Measurements from ENCODE around the gene C20orf144. TPM values are rescaled to one million over a fixed set of nuclear protein-coding genes. Genes with fewer than 3 reads are reported as not detected.
"Not testable (repeated sequence)": the region's sequence is repeated elsewhere in the genome, so short reads cannot be mapped to it uniquely, and the experiment has no call there.

C20orf144 gene
- polyA plus RNA-seq, 2 donors, result 0.02 to 0.04 TPM

- not testable (repeated sequence) for H3K9me3 ChIP-seq (ENCODE audit: control insufficient read depth in 2 of 2, insufficient read depth in 1 of 2, low read depth in 1 of 2, low read length in 1 of 2); H3K27me3 ChIP-seq (ENCODE audit: control insufficient read depth in 1 of 2, insufficient read depth in 2 of 2, low read length in 2 of 2); H3K4me3 ChIP-seq (ENCODE audit: low read depth in 1 of 2, low read length in 2 of 2); H3K4me1 ChIP-seq (ENCODE audit: control insufficient read depth in 2 of 2, insufficient read depth in 2 of 2, low read length in 1 of 2); H3K27ac ChIP-seq (ENCODE audit: low read depth in 2 of 2, low read length in 1 of 2)
- 86 to 88% methylated on average over 4 of the region's 4 CpGs for WGBS, 2 donors
- peaks cover 8 to 19% of the 10 kb centered on the region in 2 donors for H3K36me3 ChIP-seq (ENCODE audit: control insufficient read depth in 2 of 2, insufficient read depth in 2 of 2, low read length in 1 of 2)
These were observed 30.2 kb upstream of the C20orf144 start for GRCh38 chr20:33631910-33632309.

DNA sequence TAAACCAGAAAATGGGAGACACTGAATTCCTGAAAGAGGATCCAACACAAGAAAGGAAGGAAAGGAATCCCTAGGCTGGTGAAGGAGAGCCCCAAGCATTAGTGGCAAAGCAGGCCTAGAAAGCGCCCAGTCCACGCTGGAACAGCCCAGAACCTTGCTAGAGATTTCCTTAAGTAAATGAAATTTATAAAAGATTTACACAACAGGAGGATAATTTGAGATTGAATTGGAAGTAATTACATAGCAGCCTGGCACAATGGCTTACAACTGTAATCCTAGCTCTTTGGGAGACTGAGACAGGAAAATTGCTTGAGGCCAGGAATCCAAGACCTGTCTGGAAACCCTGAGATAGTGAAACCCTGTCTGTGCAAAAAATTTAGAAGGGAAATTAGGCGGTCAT is 26.8 kb upstream of the C20orf144 start:
- 96 to 99% methylated on average over 3 of the region's 3 CpGs for WGBS, 2 donors
- no peak overlapping the region for H3K27ac ChIP-seq (ENCODE audit: low read depth in 2 of 2, low read length in 1 of 2)
- H3K4me1 ChIP-seq (ENCODE audit: control insufficient read depth in 2 of 2, insufficient read depth in 2 of 2, low read length in 1 of 2), result no peaks in the 10 kb centered on the region
- no peaks in the 10 kb centered on the region for H3K9me3 ChIP-seq (ENCODE audit: control insufficient read depth in 2 of 2, insufficient read depth in 1 of 2, low read depth in 1 of 2, low read length in 1 of 2)
- H3K4me3 ChIP-seq (ENCODE audit: low read depth in 1 of 2, low read length in 2 of 2), result no peak overlapping the region
- H3K36me3 ChIP-seq (ENCODE audit: control insufficient read depth in 2 of 2, insufficient read depth in 2 of 2, low read length in 1 of 2), result peaks cover 6 to 16% of the 10 kb centered on the region in 2 donors
- H3K27me3 ChIP-seq (ENCODE audit: control insufficient read depth in 1 of 2, insufficient read depth in 2 of 2, low read length in 2 of 2), result no peaks in the 10 kb centered on the region

DNA sequence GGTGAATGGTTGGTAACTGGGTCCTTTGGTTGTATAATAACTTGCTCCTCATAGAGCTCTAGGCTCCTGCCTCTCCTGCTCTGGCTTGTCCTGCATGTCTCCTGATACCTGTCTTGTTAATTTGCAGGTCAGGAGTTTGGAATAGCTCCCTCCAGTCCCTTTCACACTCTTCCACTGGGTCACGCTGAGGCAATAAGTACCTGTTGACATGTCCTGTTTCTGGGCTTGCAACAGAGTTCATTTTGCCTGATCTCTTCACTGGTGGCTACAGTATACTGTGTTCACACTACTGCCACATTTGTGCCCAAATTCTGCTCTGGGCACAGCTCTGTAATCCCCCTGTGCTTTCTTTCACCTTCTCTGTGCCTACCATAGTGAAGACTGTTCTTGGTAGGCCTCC is 25.4 kb upstream of the C20orf144 start:
- Histone ChIP-seq H3K4me1 (ENCODE audit: control insufficient read depth in 2 of 2, insufficient read depth in 2 of 2, low read length in 1 of 2) (no peaks in the 10 kb centered on the region), H3K4me3 (ENCODE audit: low read depth in 1 of 2, low read length in 2 of 2) (no peak overlapping the region), H3K9me3 (ENCODE audit: control insufficient read depth in 2 of 2, insufficient read depth in 1 of 2, low read depth in 1 of 2, low read length in 1 of 2) (no peaks in the 10 kb centered on the region), H3K27me3 (ENCODE audit: control insufficient read depth in 1 of 2, insufficient read depth in 2 of 2, low read length in 2 of 2) (no peaks in the 10 kb centered on the region), H3K27ac (ENCODE audit: low read depth in 2 of 2, low read length in 1 of 2) (no peak overlapping the region), H3K36me3 (ENCODE audit: control insufficient read depth in 2 of 2, insufficient read depth in 2 of 2, low read length in 1 of 2) (peaks cover 6 to 15% of the 10 kb centered on the region in 2 donors)
- WGBS, 2 donors, result 94 to 95% methylated on average over 1 of the region's 1 CpG

DNA sequence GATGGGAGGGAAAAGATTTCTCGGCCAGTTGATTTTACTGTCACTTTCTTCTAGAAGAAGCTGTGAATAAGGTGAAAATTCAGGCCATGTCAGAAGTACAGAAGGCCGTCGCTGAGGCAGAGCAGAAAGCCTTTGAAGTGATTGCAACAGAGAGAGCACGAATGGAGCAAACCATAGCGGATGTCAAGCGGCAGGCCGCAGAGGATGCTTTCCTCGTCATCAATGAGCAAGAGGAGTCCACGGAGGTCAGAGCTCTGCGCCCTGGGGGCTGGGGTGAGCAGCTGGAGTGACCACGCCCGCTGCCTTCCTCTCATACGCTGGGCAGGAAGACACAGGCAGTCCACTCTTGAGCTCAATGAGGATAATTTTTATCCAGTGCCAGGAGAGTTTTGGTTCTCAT is 21.8 kb upstream of the C20orf144 start:
- WGBS, 2 donors, result 80 to 83% methylated on average over 13 of the region's 13 CpGs
- Histone ChIP-seq H3K27me3 (ENCODE audit: control insufficient read depth in 1 of 2, insufficient read depth in 2 of 2, low read length in 2 of 2) (no peaks in the 10 kb centered on the region), H3K36me3 (ENCODE audit: control insufficient read depth in 2 of 2, insufficient read depth in 2 of 2, low read length in 1 of 2) (peaks cover 6 to 26% of the 10 kb centered on the region in 2 donors), H3K4me1 (ENCODE audit: control insufficient read depth in 2 of 2, insufficient read depth in 2 of 2, low read length in 1 of 2) (no peaks in the 10 kb centered on the region), H3K27ac (ENCODE audit: low read depth in 2 of 2, low read length in 1 of 2) (no peak overlapping the region), H3K4me3 (ENCODE audit: low read depth in 1 of 2, low read length in 2 of 2) (no peak overlapping the region), H3K9me3 (ENCODE audit: control insufficient read depth in 2 of 2, insufficient read depth in 1 of 2, low read depth in 1 of 2, low read length in 1 of 2) (no peaks in the 10 kb centered on the region)

GRCh38 chr20:33644313-33645071 is 17.6 kb upstream of the C20orf144 start:
- Histone ChIP-seq H3K4me1 (ENCODE audit: control insufficient read depth in 2 of 2, insufficient read depth in 2 of 2, low read length in 1 of 2) (peaks cover 10 to 18% of the 10 kb centered on the region in 2 donors), H3K4me3 (ENCODE audit: low read depth in 1 of 2, low read length in 2 of 2) (no peak overlapping the region), H3K36me3 (ENCODE audit: control insufficient read depth in 2 of 2, insufficient read depth in 2 of 2, low read length in 1 of 2) (peaks cover 6 to 17% of the 10 kb centered on the region in 2 donors), H3K9me3 (ENCODE audit: control insufficient read depth in 2 of 2, insufficient read depth in 1 of 2, low read depth in 1 of 2, low read length in 1 of 2) (no peaks in the 10 kb centered on the region), H3K27me3 (ENCODE audit: control insufficient read depth in 1 of 2, insufficient read depth in 2 of 2, low read length in 2 of 2) (no peaks in the 10 kb centered on the region), H3K27ac (ENCODE audit: low read depth in 2 of 2, low read length in 1 of 2) (no peak overlapping the region)
- 92 to 94% methylated on average over 28 of the region's 28 CpGs for WGBS, 2 donors

DNA sequence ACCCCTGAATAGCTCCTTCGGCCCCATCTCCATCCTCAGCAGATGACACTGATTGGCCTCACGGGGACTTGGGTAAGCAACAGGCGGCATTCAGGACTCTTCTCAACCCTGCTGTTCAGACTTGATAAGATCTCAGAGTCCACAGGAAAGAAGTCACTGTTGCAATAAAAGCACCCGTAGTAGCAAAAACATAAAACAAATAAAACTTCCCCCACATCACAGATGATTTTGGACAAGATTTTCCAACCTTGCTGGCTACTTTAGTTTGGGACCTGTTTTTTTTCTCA is 17.1 kb upstream of the C20orf144 start:
- 78 to 82% methylated on average over 4 of the region's 4 CpGs for WGBS, 2 donors
- Histone ChIP-seq H3K9me3 (ENCODE audit: control insufficient read depth in 2 of 2, insufficient read depth in 1 of 2, low read depth in 1 of 2, low read length in 1 of 2) (no peaks in the 10 kb centered on the region), H3K36me3 (ENCODE audit: control insufficient read depth in 2 of 2, insufficient read depth in 2 of 2, low read length in 1 of 2) (peaks cover 4 to 14% of the 10 kb centered on the region in 2 donors), H3K27ac (ENCODE audit: low read depth in 2 of 2, low read length in 1 of 2) (no peak overlapping the region), H3K4me1 (ENCODE audit: control insufficient read depth in 2 of 2, insufficient read depth in 2 of 2, low read length in 1 of 2) (peaks cover 13 to 21% of the 10 kb centered on the region in 2 donors), H3K4me3 (ENCODE audit: low read depth in 1 of 2, low read length in 2 of 2) (no peak overlapping the region), H3K27me3 (ENCODE audit: control insufficient read depth in 1 of 2, insufficient read depth in 2 of 2, low read length in 2 of 2) (no peaks in the 10 kb centered on the region)

DNA sequence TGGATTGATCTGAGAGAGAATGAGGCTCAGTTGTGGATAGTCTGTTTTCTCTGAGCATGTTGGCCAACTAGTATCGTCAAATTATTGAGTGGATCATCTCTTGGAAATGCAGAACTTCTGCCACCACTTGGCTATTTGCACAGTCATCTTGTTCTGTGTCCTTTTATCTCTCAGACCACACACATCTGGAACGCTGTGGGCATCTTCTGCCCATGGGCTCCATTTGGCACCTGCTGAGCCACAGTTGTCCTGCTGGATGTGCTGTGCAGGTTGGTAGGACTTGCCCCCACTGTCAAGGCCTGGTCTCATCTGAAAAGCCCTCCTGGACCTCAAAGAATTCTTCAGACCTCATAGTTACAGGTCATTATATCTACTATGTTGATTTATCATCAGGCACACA is 16.7 kb upstream of the C20orf144 start:
- H3K4me3 ChIP-seq (ENCODE audit: low read depth in 1 of 2, low read length in 2 of 2), result no peak overlapping the region
- 87 to 92% methylated on average over 2 of the region's 2 CpGs for WGBS, 2 donors
- H3K27me3 ChIP-seq (ENCODE audit: control insufficient read depth in 1 of 2, insufficient read depth in 2 of 2, low read length in 2 of 2), result no peaks in the 10 kb centered on the region
- no peaks in the 10 kb centered on the region for H3K9me3 ChIP-seq (ENCODE audit: control insufficient read depth in 2 of 2, insufficient read depth in 1 of 2, low read depth in 1 of 2, low read length in 1 of 2)
- peaks cover 15 to 25% of the 10 kb centered on the region in 2 donors for H3K4me1 ChIP-seq (ENCODE audit: control insufficient read depth in 2 of 2, insufficient read depth in 2 of 2, low read length in 1 of 2)
- peaks cover 4 to 11% of the 10 kb centered on the region in 2 donors for H3K36me3 ChIP-seq (ENCODE audit: control insufficient read depth in 2 of 2, insufficient read depth in 2 of 2, low read length in 1 of 2)
- H3K27ac ChIP-seq (ENCODE audit: low read depth in 2 of 2, low read length in 1 of 2), result no peak overlapping the region

- H3K36me3 ChIP-seq (ENCODE audit: control insufficient read depth in 2 of 2, insufficient read depth in 2 of 2, low read length in 1 of 2), result peaks cover 4 to 10% of the 10 kb centered on the region in 2 donors
- 90 to 95% methylated on average over 5 of the region's 5 CpGs for WGBS, 2 donors
- peaks cover 16 to 27% of the 10 kb centered on the region in 2 donors for H3K4me1 ChIP-seq (ENCODE audit: control insufficient read depth in 2 of 2, insufficient read depth in 2 of 2, low read length in 1 of 2)
These were observed 15.9 kb upstream of the C20orf144 start for GRCh38 chr20:33646191-33646590.

DNA sequence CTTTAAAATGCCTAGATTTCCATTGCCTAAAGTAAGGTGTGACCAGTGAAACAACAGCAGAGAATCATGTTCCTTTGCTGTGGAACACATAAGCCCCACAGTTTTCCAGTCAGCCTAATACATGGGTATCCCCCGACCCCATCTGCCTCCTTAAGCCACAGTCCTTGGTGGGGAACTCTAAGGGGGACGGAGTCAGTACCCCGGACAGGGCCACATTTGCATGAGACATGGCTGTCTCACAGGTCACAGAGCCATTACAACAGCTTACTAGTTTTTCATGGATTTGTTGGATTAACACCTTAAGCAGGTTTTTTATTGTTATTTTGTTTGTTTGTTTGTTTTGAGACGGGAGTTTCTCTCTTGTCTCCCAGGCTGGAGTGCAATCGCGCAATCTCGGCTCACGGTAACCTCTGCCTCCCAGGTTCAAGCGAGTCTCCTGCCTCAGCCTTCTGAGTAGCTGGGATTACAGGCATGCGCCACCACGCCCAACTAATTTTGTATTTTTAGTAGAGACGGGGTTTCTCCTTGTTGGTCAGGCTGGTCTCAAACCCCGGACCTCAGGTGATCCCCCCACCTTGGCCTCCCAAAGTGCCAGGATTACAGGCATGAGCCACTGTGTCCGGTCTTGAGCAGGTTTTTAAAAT is 15.0 kb upstream of the C20orf144 start:
- Histone ChIP-seq H3K36me3 (ENCODE audit: control insufficient read depth in 2 of 2, insufficient read depth in 2 of 2, low read length in 1 of 2) (peaks cover 0 to 10% of the 10 kb centered on the region in 2 donors), H3K27ac (ENCODE audit: low read depth in 2 of 2, low read length in 1 of 2) (peak overlapping the region; percentile 87 to 90)

More at GRCh38 chr20:33646191-33646590, 15.9 kb upstream of the C20orf144 start:
- H3K27me3 ChIP-seq (ENCODE audit: control insufficient read depth in 1 of 2, insufficient read depth in 2 of 2, low read length in 2 of 2), result no peaks in the 10 kb centered on the region
- H3K4me3 ChIP-seq (ENCODE audit: low read depth in 1 of 2, low read length in 2 of 2), result no peak overlapping the region
- H3K27ac ChIP-seq (ENCODE audit: low read depth in 2 of 2, low read length in 1 of 2), result no peak overlapping the region
- no peaks in the 10 kb centered on the region for H3K9me3 ChIP-seq (ENCODE audit: control insufficient read depth in 2 of 2, insufficient read depth in 1 of 2, low read depth in 1 of 2, low read length in 1 of 2)

More for the DNA sequence above, 15.0 kb upstream of the C20orf144 start:
- not testable (repeated sequence) for H3K27me3 ChIP-seq (ENCODE audit: control insufficient read depth in 1 of 2, insufficient read depth in 2 of 2, low read length in 2 of 2); H3K4me3 ChIP-seq (ENCODE audit: low read depth in 1 of 2, low read length in 2 of 2); H3K9me3 ChIP-seq (ENCODE audit: control insufficient read depth in 2 of 2, insufficient read depth in 1 of 2, low read depth in 1 of 2, low read length in 1 of 2)
- 54 to 62% methylated on average over 14 of the region's 14 CpGs for WGBS, 2 donors
- H3K4me1 ChIP-seq (ENCODE audit: control insufficient read depth in 2 of 2, insufficient read depth in 2 of 2, low read length in 1 of 2), result peaks cover 17 to 29% of the 10 kb centered on the region in 2 donors

All from esophagus (tissue), 2 donors.